ENCODE measurements around the gene RMC1.

DNA sequence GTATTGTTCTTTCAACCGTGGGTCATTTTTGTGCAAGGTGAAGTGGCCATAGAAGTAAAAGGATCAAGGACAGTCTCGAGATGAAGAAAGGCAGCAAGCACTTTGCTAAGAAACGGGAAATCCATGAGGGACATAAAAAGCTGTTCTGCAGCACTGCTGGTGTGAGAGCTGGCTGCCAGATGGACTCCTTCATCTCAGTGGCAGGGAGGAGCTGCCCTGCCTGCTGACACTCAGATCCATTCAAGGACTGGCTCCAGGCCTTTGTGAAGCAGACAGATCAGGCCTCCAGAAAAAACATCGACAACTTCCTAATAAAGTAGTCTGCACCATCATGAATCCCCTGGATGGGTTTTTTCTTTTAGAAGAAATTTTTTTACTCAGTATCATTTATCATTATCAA, 29.5 kb downstream of the RMC1 start:
- TF ChIP-seq REST (IDR thresholded peaks at IDR 0.05; ENCODE audit: insufficient read depth in 1 of 2, low read depth in 2 of 2, low read length in 2 of 2) (no peak), POLR2AphosphoS5 (IDR thresholded peaks at IDR 0.05; ENCODE audit: low read depth, low read length) (no peak), TAF1 (IDR thresholded peaks at IDR 0.05; ENCODE audit: borderline replicate concordance, insufficient read depth, low read length) (no peak), SIN3A (IDR thresholded peaks at IDR 0.05; ENCODE audit: borderline replicate concordance, insufficient read depth, low read length) (no peak), FOXP2 (optimal IDR thresholded peaks at IDR 0.05; ENCODE audit: borderline replicate concordance, extremely low read depth, extremely low read length, insufficient read depth) (no peak)
